ENCODE measurements around the gene FAM168A.

The FAM168A gene

GRCh38 chr11:73637012-73637411 is 39.1 kb upstream of the FAM168A start:
- Histone ChIP-seq H3K27me3 (ENCODE audit: insufficient read depth, poor library complexity, severe bottlenecking) (no peaks in the 10 kb centered on the region), H3K27ac (replicated peaks) (no peak overlapping the region), H3K4me3 (replicated peaks; ENCODE audit: insufficient read depth, low read length) (no peak overlapping the region)
- DNase-seq (ENCODE audit: low read depth in 1 of 2, low spot score in 1 of 2): no peak
- TF ChIP-seq REST (IDR thresholded peaks at IDR 0.05; ENCODE audit: insufficient replicate concordance, low read depth) (no peak), GABPA (IDR thresholded peaks at IDR 0.05; ENCODE audit: low read depth) (no peak), SPI1 (IDR thresholded peaks at IDR 0.05; ENCODE audit: borderline replicate concordance, low read depth) (no peak), POLR2AphosphoS5 (IDR thresholded peaks at IDR 0.05; ENCODE audit: low read depth) (no peak)
- TF ChIP-seq, protein P1, sequence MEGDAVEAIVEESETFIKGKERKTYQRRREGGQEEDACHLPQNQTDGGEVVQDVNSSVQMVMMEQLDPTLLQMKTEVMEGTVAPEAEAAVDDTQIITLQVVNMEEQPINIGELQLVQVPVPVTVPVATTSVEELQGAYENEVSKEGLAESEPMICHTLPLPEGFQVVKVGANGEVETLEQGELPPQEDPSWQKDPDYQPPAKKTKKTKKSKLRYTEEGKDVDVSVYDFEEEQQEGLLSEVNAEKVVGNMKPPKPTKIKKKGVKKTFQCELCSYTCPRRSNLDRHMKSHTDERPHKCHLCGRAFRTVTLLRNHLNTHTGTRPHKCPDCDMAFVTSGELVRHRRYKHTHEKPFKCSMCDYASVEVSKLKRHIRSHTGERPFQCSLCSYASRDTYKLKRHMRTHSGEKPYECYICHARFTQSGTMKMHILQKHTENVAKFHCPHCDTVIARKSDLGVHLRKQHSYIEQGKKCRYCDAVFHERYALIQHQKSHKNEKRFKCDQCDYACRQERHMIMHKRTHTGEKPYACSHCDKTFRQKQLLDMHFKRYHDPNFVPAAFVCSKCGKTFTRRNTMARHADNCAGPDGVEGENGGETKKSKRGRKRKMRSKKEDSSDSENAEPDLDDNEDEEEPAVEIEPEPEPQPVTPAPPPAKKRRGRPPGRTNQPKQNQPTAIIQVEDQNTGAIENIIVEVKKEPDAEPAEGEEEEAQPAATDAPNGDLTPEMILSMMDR (IDR thresholded peaks at IDR 0.05; ENCODE audit: insufficient read depth, low read length): no peak

GRCh38 chr11:73636249-73636648 is 38.3 kb upstream of the FAM168A start:
- Histone ChIP-seq H3K4me3 (replicated peaks; ENCODE audit: insufficient read depth, low read length) (no peak overlapping the region), H3K27ac (replicated peaks) (no peak overlapping the region), H3K27me3 (ENCODE audit: insufficient read depth, poor library complexity, severe bottlenecking) (no peaks in the 10 kb centered on the region)
- no peak for DNase-seq (ENCODE audit: low read depth in 1 of 2, low spot score in 1 of 2)
- no peak for TF ChIP-seq REST (IDR thresholded peaks at IDR 0.05; ENCODE audit: insufficient replicate concordance, low read depth)
- TF ChIP-seq GABPA (IDR thresholded peaks at IDR 0.05; ENCODE audit: low read depth): no peak
- no peak for TF ChIP-seq POLR2AphosphoS5 (IDR thresholded peaks at IDR 0.05; ENCODE audit: low read depth)
- TF ChIP-seq, protein P1 (IDR thresholded peaks at IDR 0.05; ENCODE audit: insufficient read depth, low read length): no peak

DNA sequence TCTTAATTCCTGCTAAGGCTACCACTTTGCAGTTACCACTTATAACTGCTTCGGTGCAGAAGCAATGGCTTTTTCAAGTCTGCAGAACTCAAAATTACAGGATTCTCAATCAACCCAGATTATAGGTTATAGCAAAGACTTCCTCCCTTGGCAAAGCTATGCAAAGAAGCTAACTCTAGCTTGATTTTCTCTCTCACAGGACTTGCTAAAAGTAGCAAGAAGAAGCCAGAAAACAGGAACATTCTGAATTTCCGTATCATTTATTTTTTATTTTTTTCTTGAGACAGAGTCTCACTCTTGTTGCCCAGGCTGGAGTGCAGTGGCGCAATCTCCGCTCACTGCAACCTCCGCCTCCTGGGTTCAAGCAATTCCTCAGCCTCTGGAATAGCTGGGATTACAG is 37.8 kb upstream of the FAM168A start:
- TF ChIP-seq POLR2AphosphoS5 (IDR thresholded peaks at IDR 0.05; ENCODE audit: low read depth) (no peak), REST (IDR thresholded peaks at IDR 0.05; ENCODE audit: insufficient replicate concordance, low read depth) (no peak), GABPA (IDR thresholded peaks at IDR 0.05; ENCODE audit: low read depth) (no peak), SPI1 (IDR thresholded peaks at IDR 0.05; ENCODE audit: borderline replicate concordance, low read depth) (no peak)
- TF ChIP-seq, protein P1 (IDR thresholded peaks at IDR 0.05; ENCODE audit: insufficient read depth, low read length): no peak
- Histone ChIP-seq H3K4me3 (replicated peaks; ENCODE audit: insufficient read depth, low read length) (no peak overlapping the region), H3K27ac (replicated peaks) (no peak overlapping the region), H3K27me3 (ENCODE audit: insufficient read depth, poor library complexity, severe bottlenecking) (no peaks in the 10 kb centered on the region)
- no peak for DNase-seq (ENCODE audit: low read depth in 1 of 2, low spot score in 1 of 2)

All from HL-60 (cell line).